Measurements from ENCODE around the gene SMIM8.

- TF ChIP-seq, protein P1, sequence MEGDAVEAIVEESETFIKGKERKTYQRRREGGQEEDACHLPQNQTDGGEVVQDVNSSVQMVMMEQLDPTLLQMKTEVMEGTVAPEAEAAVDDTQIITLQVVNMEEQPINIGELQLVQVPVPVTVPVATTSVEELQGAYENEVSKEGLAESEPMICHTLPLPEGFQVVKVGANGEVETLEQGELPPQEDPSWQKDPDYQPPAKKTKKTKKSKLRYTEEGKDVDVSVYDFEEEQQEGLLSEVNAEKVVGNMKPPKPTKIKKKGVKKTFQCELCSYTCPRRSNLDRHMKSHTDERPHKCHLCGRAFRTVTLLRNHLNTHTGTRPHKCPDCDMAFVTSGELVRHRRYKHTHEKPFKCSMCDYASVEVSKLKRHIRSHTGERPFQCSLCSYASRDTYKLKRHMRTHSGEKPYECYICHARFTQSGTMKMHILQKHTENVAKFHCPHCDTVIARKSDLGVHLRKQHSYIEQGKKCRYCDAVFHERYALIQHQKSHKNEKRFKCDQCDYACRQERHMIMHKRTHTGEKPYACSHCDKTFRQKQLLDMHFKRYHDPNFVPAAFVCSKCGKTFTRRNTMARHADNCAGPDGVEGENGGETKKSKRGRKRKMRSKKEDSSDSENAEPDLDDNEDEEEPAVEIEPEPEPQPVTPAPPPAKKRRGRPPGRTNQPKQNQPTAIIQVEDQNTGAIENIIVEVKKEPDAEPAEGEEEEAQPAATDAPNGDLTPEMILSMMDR (IDR thresholded peaks at IDR 0.05), result no peak
- no peak for TF ChIP-seq EZH2phosphoT487 (IDR thresholded peaks at IDR 0.05)
- TF ChIP-seq EZH2 (IDR thresholded peaks at IDR 0.05), result no peak
Observed at GRCh38 chr6:87341158-87341557, 18.8 kb downstream of the SMIM8 start.

Measured in neural progenitor cell (in vitro differentiated cells).